Thyroid gland (tissue), 4 donors: ENCODE measurements around the gene KIF16B. TPM values are rescaled to one million over a fixed set of nuclear protein-coding genes. Genes with fewer than 3 reads are reported as not detected.
A peak's percentile ranks its signal among the peaks of the same experiment; 100 is the strongest.

ENCODE experiments used
- DNase-seq, 2 donors: peaks; one replicate each; pipeline ENCODE4 v3.0.0-alpha.2; 2019
- H3K27ac ChIP-seq, 3 donors: fragments of 200-600 bp; sonication (generic); 1 replicate in 2 of 3; 2 replicates in 1 of 3; pipeline ENCODE4 v1.5.1; 2016 to 2019; ENCODE audit warnings: mild to moderate bottlenecking in 1 of 3, moderate library complexity in 1 of 3
- H3K27me3 ChIP-seq: fragments of 200-600 bp; sonication (generic); one replicate; pipeline ENCODE4 v1.5.1; 2019
- H3K36me3 ChIP-seq, 2 donors: fragments of 200-600 bp; sonication (generic); one replicate each; pipeline ENCODE4 v1.5.1; 2016 to 2019
- H3K4me1 ChIP-seq, 2 donors: fragments of 200-600 bp; sonication (generic); one replicate each; pipeline ENCODE4 v1.5.1; 2017 to 2019
- H3K4me3 ChIP-seq, 3 donors: fragments of 200-600 bp; sonication (generic); replicated peaks in 1 of 3; 1 replicate in 2 of 3; 2 replicates in 1 of 3; pipeline ENCODE4 v1.5.1; 2016; ENCODE audit warnings: mild to moderate bottlenecking in 1 of 3
- H3K9me3 ChIP-seq: fragments of 200-600 bp; sonication (generic); one replicate; pipeline ENCODE4 v1.5.1; 2017
- CTCF ChIP-seq, 6 experiments: fragments of 200-600 bp in 3 of 6; fragments of 450-650 bp in 3 of 6; sonication (generic) in 3 of 6; IDR thresholded peaks; one replicate each; pipeline ENCODE4 v1.5.1; 2016 to 2019; ENCODE audit warnings: antibody characterized with exemption in 6 of 6, mild to moderate bottlenecking in 2 of 6, inconsistent platforms in 1 of 6, moderate library complexity in 1 of 6
- POLR2A ChIP-seq, 2 donors: fragments of 450-650 bp; IDR thresholded peaks; one replicate each; pipeline ENCODE4 v1.6.1; 2017; ENCODE audit warnings: antibody characterized with exemption in 2 of 2, mild to moderate bottlenecking in 2 of 2, moderate library complexity in 1 of 2
- WGBS, 2 donors: methylation state at CpG; one replicate each; pipeline ENCODE4 v1.1.5; 2017; 5-methylcytosine and 5-hydroxymethylcytosine counted together
- intact Hi-C: fragments of 100-400 bp; cut with DNase I; formaldehyde crosslinking; loops from one replicate; pipeline ENCODE4 v1.15.1; 2023
- total RNA-seq, 4 donors: library from RNA; depleted of rRNA; stranded (reverse); fragments of >200 nt; gene quantifications; one replicate each; pipeline ENCODE4 v1.2.3, GENCODE V29; 2016

KIF16B gene
- total RNA-seq, 4 donors from 2014 or later = 18.5 to 32.8 (median 28.6) TPM

GRCh38 chr20:16459019-16459700 lies 114.1 kb downstream of the KIF16B start:
- peak; percentile 20 to 40 for DNase-seq
- H3K4me1 ChIP-seq = peaks cover 0 to 15% of the 10 kb centered on the region in 2 donors
- 0 to 4% methylated on average over 1 of the region's 1 CpG for WGBS, 2 donors
- H3K36me3 ChIP-seq = no peaks in the 10 kb centered on the region
- H3K27ac ChIP-seq = peak overlapping the region in 1 of 3 donors; percentile 29
- TF ChIP-seq POLR2A (IDR thresholded peaks at IDR 0.05) (no peak), CTCF (IDR thresholded peaks at IDR 0.05) (no peak)
- no peaks in the 10 kb centered on the region for H3K9me3 ChIP-seq
- no peak overlapping the region for H3K4me3 ChIP-seq
- H3K27me3 ChIP-seq = no peaks in the 10 kb centered on the region
- intact Hi-C loops = no loop called here

- no peaks in the 10 kb centered on the region for H3K27me3 ChIP-seq
- no peak overlapping the region for H3K4me3 ChIP-seq
- no peak overlapping the region for H3K27ac ChIP-seq
- no peak for DNase-seq
- 76 to 82% methylated on average over 5 of the region's 5 CpGs for WGBS, 2 donors
- peaks cover 0 to 12% of the 10 kb centered on the region in 2 donors for H3K4me1 ChIP-seq
- intact Hi-C loops = no loop called here
- no peaks in the 10 kb centered on the region for H3K36me3 ChIP-seq
- TF ChIP-seq CTCF (IDR thresholded peaks at IDR 0.05) (no peak), POLR2A (IDR thresholded peaks at IDR 0.05) (no peak)
- no peaks in the 10 kb centered on the region for H3K9me3 ChIP-seq
Observed at GRCh38 chr20:16457514-16457913, 115.7 kb downstream of the KIF16B start.

GRCh38 chr20:16455324-16455723 lies 117.9 kb downstream of the KIF16B start:
- Histone ChIP-seq H3K27me3 (no peaks in the 10 kb centered on the region), H3K27ac (no peak overlapping the region), H3K36me3 (no peaks in the 10 kb centered on the region), H3K4me1 (peaks cover 0 to 9% of the 10 kb centered on the region in 2 donors), H3K4me3 (no peak overlapping the region), H3K9me3 (no peaks in the 10 kb centered on the region)
- no peak for TF ChIP-seq POLR2A (IDR thresholded peaks at IDR 0.05)
- TF ChIP-seq CTCF (IDR thresholded peaks at IDR 0.05) = no peak
- 88 to 95% methylated on average over 1 of the region's 1 CpG for WGBS, 2 donors
- DNase-seq = no peak
- intact Hi-C loops = no loop called here

GRCh38 chr20:16451982-16452381 lies 121.3 kb downstream of the KIF16B start:
- intact Hi-C loops = no loop called here
- DNase-seq = no peak
- no peaks in the 10 kb centered on the region for H3K9me3 ChIP-seq
- no peaks in the 10 kb centered on the region for H3K36me3 ChIP-seq
- H3K27ac ChIP-seq = no peak overlapping the region
- no peaks in the 10 kb centered on the region for H3K27me3 ChIP-seq
- no peaks in the 10 kb centered on the region for H3K4me1 ChIP-seq
- no peak overlapping the region for H3K4me3 ChIP-seq
- TF ChIP-seq CTCF (IDR thresholded peaks at IDR 0.05) = no peak
- TF ChIP-seq POLR2A (IDR thresholded peaks at IDR 0.05) = no peak
- WGBS, 2 donors = 51 to 52% methylated on average over 1 of the region's 1 CpG

- Histone ChIP-seq H3K27ac (no peak overlapping the region), H3K4me3 (no peak overlapping the region), H3K36me3 (no peaks in the 10 kb centered on the region), H3K9me3 (no peaks in the 10 kb centered on the region), H3K27me3 (no peaks in the 10 kb centered on the region), H3K4me1 (peaks cover 3 to 4% of the 10 kb centered on the region in 2 donors)
- TF ChIP-seq CTCF (IDR thresholded peaks at IDR 0.05) (no peak), POLR2A (IDR thresholded peaks at IDR 0.05) (no peak)
- 84 to 86% methylated on average over 8 of the region's 8 CpGs for WGBS, 2 donors
- DNase-seq = no peak
- intact Hi-C loops = no loop called here
Observed at GRCh38 chr20:16451001-16451400, 122.2 kb downstream of the KIF16B start.
